ENCODE results near the gene PLA2G3. TPM values are rescaled to one million over a fixed set of nuclear protein-coding genes. Genes with fewer than 3 reads are reported as not detected.

The PLA2G3 gene
- total RNA-seq, 2 donors from 2014 or later, result not detected

DNA sequence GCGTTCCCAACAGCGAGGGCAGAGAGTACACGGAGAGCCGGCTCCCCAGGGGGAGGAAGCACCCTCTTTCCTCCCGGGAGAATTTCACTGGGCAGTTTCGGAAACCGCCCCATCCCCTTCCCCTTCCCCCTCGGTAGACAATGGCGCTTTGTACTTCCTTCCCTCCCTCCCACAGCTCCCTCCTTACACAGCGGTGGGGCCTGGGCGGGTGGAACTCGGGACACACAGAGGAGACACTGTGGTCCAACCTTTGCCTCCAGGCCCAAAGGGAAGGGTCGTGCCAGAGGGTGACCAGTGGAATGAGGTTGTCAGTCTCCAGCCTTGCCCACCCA is 54.8 kb downstream of the PLA2G3 start:
- peaks cover 0 to 73% of the 10 kb centered on the region in 2 donors for H3K4me1 ChIP-seq
- peaks cover 29% of the 10 kb centered on the region for H3K36me3 ChIP-seq
- H3K9me3 ChIP-seq, result no peaks in the 10 kb centered on the region
- H3K4me3 ChIP-seq, result peak overlapping the region; percentile 51 to 72
- DNase-seq (ENCODE audit: low spot score), result no peak
- TF ChIP-seq, protein P1, sequence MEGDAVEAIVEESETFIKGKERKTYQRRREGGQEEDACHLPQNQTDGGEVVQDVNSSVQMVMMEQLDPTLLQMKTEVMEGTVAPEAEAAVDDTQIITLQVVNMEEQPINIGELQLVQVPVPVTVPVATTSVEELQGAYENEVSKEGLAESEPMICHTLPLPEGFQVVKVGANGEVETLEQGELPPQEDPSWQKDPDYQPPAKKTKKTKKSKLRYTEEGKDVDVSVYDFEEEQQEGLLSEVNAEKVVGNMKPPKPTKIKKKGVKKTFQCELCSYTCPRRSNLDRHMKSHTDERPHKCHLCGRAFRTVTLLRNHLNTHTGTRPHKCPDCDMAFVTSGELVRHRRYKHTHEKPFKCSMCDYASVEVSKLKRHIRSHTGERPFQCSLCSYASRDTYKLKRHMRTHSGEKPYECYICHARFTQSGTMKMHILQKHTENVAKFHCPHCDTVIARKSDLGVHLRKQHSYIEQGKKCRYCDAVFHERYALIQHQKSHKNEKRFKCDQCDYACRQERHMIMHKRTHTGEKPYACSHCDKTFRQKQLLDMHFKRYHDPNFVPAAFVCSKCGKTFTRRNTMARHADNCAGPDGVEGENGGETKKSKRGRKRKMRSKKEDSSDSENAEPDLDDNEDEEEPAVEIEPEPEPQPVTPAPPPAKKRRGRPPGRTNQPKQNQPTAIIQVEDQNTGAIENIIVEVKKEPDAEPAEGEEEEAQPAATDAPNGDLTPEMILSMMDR (IDR thresholded peaks at IDR 0.05), result peak in 1 of 2 donors; percentile 39
- peak overlapping the region; percentile 92 for H3K27ac ChIP-seq
- no peaks in the 10 kb centered on the region for H3K27me3 ChIP-seq

DNA sequence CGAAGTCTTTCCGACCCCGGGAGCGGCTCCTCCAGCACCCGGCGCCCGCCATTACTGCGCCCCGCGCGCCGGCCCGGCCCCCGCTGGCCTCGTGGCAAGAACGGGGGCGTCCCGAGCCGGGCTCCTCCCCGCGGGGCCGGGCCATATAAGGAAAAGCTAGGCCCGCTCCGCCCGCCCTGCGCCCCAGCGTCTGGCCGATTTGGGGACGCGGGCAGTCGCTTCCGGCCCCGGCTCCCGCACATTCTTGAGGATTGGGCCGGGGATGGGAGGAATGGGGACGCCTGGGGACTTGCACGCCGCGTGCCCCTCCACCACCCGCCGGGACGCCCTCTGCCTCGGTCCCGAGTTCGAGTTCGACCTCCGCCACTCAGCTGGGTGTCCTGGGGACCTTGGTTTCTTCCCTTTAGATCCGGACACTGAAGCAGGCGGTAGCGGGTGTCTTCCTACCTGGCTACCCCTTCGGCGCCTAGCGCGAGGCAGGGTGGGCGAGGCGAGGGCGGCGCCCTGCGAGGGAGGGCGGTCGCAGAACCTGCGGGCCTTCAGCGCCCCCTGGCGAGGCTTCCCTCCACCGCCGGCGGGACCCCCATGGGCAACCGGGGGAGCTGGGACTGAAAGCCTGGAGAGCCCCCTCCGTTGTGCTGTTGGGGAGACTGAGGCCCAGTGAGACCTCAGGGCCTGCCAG is 55.4 kb downstream of the PLA2G3 start:
- Histone ChIP-seq H3K9me3 (no peaks in the 10 kb centered on the region), H3K27ac (peak overlapping the region; percentile 92), H3K4me1 (peaks cover 0 to 70% of the 10 kb centered on the region in 2 donors), H3K36me3 (peaks cover 24% of the 10 kb centered on the region), H3K4me3 (peak overlapping the region; percentile 51 to 72), H3K27me3 (no peaks in the 10 kb centered on the region)
- TF ChIP-seq, protein P1 (IDR thresholded peaks at IDR 0.05), result peak; percentile 83 to 95
- DNase-seq (ENCODE audit: low spot score), result peak; percentile 90

MicroRNAs encoded within 50 kb of the gene (microRNA counts, 767-probe panel; counts per million panel counts)
- 0 to 31.0 counts per million in 2 donors for microRNA hsa-miR-3928

Small RNA genes lying within 50 kb of the gene (microRNA-seq; reads per million reads assigned to microRNA genes)
- gene MIR3928 (ENCODE audit: borderline number of aligned reads in 2 of 2, borderline replicate concordance in 1 of 2), result 5.0 to 5.7 reads per million in 2 donors

Other genes with a start within 250 kb of the PLA2G3 start
- 10 to 100 TPM; 20.1 to 21.0 TPM for gene MORC2, start 171.7 kb downstream of the PLA2G3 start, total RNA-seq
- gene TUG1, start 171.2 kb downstream of the PLA2G3 start, total RNA-seq, result 10 to 100 TPM; 37.2 to 39.1 TPM
- 100 to 1,000 TPM in 1 of 2 donors, 10 to 100 TPM in 1; 81.4 to 183 TPM for gene SMTN, start 59.2 kb downstream of the PLA2G3 start, total RNA-seq
- gene SELENOM, start 32.9 kb downstream of the PLA2G3 start, total RNA-seq, result 100 to 1,000 TPM; 133 to 358 TPM
- 10 to 100 TPM; 17.6 to 26.3 TPM for gene INPP5J, start 17.5 kb downstream of the PLA2G3 start, total RNA-seq
- 10 to 100 TPM; 17.6 to 26.8 TPM for gene RNF185, start 19.7 kb upstream of the PLA2G3 start, total RNA-seq
- gene LIMK2, start 71.8 kb upstream of the PLA2G3 start, total RNA-seq, result 1 to 10 TPM; 7.5 to 9.8 TPM
- 10 to 100 TPM; 14.6 to 17.6 TPM for gene PIK3IP1, start 152.0 kb upstream of the PLA2G3 start, total RNA-seq
- 10 to 100 TPM in 1 of 2 donors, 1 to 10 TPM in 1; 9.2 to 15.5 TPM for gene PATZ1, start 205.8 kb upstream of the PLA2G3 start, total RNA-seq